Endothelial cell (in vitro differentiated cells): Measurements from ENCODE around the gene SLC25A53. TPM values are rescaled to one million over a fixed set of nuclear protein-coding genes. Genes with fewer than 3 reads are reported as not detected.

ENCODE experiments used
- DNase-seq: peaks from one replicate; pipeline ENCODE4 v3.0.0; 2021; ENCODE audit warnings: low spot score
- H3K27ac Mint-ChIP-seq: one replicate; pipeline ENCODE4 v1.8.0; 2021; ENCODE audit warnings: mixed read lengths, inconsistent platforms; ENCODE audit not compliant: unreplicated experiment
- H3K27me3 Mint-ChIP-seq: one replicate; pipeline ENCODE4 v1.8.0; 2021; ENCODE audit warnings: mild to moderate bottlenecking, moderate library complexity, mixed read lengths, inconsistent platforms; ENCODE audit not compliant: unreplicated experiment
- H3K36me3 Mint-ChIP-seq: one replicate; pipeline ENCODE4 v1.8.0; 2021; ENCODE audit warnings: mild to moderate bottlenecking, low read depth, mixed read lengths, inconsistent platforms; ENCODE audit not compliant: unreplicated experiment
- H3K4me1 Mint-ChIP-seq: one replicate; pipeline ENCODE4 v1.8.0; 2021; ENCODE audit warnings: mild to moderate bottlenecking, mixed read lengths, inconsistent platforms; ENCODE audit not compliant: unreplicated experiment
- H3K4me3 Mint-ChIP-seq: one replicate; pipeline ENCODE4 v1.8.0; 2021; ENCODE audit warnings: mild to moderate bottlenecking, mixed read lengths, inconsistent platforms; ENCODE audit not compliant: unreplicated experiment
- H3K9me3 Mint-ChIP-seq: one replicate; pipeline ENCODE4 v1.8.0; 2021; ENCODE audit warnings: mixed read lengths, inconsistent platforms; ENCODE audit not compliant: unreplicated experiment
- CTCF ChIP-seq: fragments of 200-600 bp; sonication (generic); IDR thresholded peaks from one replicate; pipeline ENCODE4 v1.5.0; 2021; ENCODE audit warnings: antibody characterized with exemption; ENCODE audit not compliant: unreplicated experiment
- long read RNA-seq: library from polyadenylated mRNA; unstranded; transcript quantifications from one replicate; pipeline ENCODE4 v2.0.0, GENCODE V29; 2020; ENCODE audit not compliant: unreplicated experiment
- total RNA-seq: library from RNA; stranded (reverse); fragmentation: NEBNext Ultra II Directional; extraction: Animal tissue kit (Norgen Biotek cat#: 25700); gene quantifications from one replicate; pipeline ENCODE4 v1.2.1, GENCODE V29; 2021; ENCODE audit not compliant: unreplicated experiment

SLC25A53 gene
- 4.4 TPM for total RNA-seq
- long read RNA-seq, partial matches to known transcripts = 0 of 1 reads
- long read RNA-seq, other reads (novel, unspliced or antisense) = 1 of 1 reads

- no peaks in the 10 kb centered on the region for H3K36me3 Mint-ChIP-seq
- peak; percentile 67 for DNase-seq
- peak within 1 kb of the TSS; percentile 97 for H3K4me3 Mint-ChIP-seq
- no peak for TF ChIP-seq CTCF
- H3K27ac Mint-ChIP-seq = peak within 1 kb of the TSS; percentile 99
- H3K4me1 Mint-ChIP-seq = peaks cover 4% of the 10 kb centered on the region
- no peaks in the 10 kb centered on the region for H3K9me3 Mint-ChIP-seq
- H3K27me3 Mint-ChIP-seq = peaks cover 4% of the 10 kb centered on the region
Measured at GRCh38 chrX:104156630-104157529, at the start of gene SLC25A53. Gene SLC25A53 (minus strand): TSS chrX:104157009. CDS start chrX:104105257, 51,752 bp downstream.

GRCh38 chrX:104205548-104205947 lies 48.7 kb upstream of the SLC25A53 start:
- Mint-ChIP-seq H3K27ac (no peak overlapping the region), H3K9me3 (no peaks in the 10 kb centered on the region), H3K36me3 (no peaks in the 10 kb centered on the region), H3K27me3 (no peaks in the 10 kb centered on the region), H3K4me1 (no peaks in the 10 kb centered on the region), H3K4me3 (no peak overlapping the region)
- no peak for DNase-seq
- TF ChIP-seq CTCF = no peak

DNA sequence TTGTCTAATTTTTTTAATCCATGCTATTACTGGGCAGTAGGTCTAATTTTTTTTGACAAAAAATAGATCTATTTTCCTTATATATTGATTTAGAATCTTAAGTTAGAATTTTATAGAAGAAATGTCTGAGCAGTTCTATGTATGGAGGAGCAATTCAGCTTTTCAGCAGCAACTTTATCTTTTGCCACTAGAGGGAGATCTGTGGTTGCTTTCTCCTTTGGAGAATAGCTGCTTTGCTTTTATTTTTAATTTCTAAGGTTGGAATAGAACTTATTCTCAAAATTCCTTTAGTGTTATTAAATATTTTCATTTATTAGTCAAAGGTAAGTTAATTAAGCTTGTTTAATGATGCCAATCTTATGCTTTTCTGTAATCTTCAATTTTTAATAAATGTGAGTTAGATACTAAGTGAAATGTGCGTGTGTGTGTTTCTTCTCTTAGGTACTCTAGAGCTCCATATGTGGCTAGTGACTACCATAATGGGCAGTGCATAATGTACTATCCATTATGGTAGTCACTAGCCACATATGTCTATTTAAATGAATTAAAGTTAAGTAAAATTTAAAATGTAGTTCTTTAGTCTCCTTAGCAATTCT lies 38.8 kb upstream of the SLC25A53 start:
- H3K27ac Mint-ChIP-seq = no peak overlapping the region
- H3K4me1 Mint-ChIP-seq = no peaks in the 10 kb centered on the region
- no peaks in the 10 kb centered on the region for H3K36me3 Mint-ChIP-seq
- no peaks in the 10 kb centered on the region for H3K9me3 Mint-ChIP-seq
- no peak overlapping the region for H3K4me3 Mint-ChIP-seq
- no peak for DNase-seq
- no peaks in the 10 kb centered on the region for H3K27me3 Mint-ChIP-seq
- TF ChIP-seq CTCF = peak; percentile 61

DNA sequence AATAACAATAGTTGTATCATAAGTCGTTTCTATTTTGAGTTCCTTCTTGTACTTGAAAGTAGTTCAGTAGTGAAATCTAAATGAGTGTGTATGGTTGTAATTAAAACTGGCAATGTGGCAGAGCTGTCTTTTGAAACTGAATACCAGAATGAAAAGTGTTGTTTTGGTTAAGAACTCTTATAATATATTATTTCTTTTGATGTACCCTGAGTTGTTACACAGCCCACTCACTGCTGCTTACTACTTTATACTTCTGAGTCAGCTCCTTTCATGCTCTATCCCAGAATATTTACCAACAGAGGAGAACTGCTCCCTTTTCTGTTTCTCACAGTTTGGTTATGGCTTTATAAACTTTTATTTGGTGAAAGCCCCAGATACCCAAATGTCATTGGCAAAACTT lies 38.2 kb upstream of the SLC25A53 start:
- DNase-seq = no peak
- Mint-ChIP-seq H3K27ac (no peak overlapping the region), H3K4me1 (no peaks in the 10 kb centered on the region), H3K9me3 (no peaks in the 10 kb centered on the region), H3K27me3 (no peaks in the 10 kb centered on the region), H3K36me3 (peaks cover 2% of the 10 kb centered on the region), H3K4me3 (no peak overlapping the region)
- TF ChIP-seq CTCF = no peak

- Mint-ChIP-seq H3K4me1 (no peaks in the 10 kb centered on the region), H3K36me3 (peaks cover 6% of the 10 kb centered on the region), H3K27me3 (no peaks in the 10 kb centered on the region), H3K27ac (no peak overlapping the region), H3K9me3 (no peaks in the 10 kb centered on the region), H3K4me3 (no peak overlapping the region)
- no peak for DNase-seq
- no peak for TF ChIP-seq CTCF
Measured at GRCh38 chrX:104193485-104193884, 36.7 kb upstream of the SLC25A53 start.
